Loucy (cell line): Measurements from ENCODE around the gene ATXN7L1.

Experiments
- H2AFZ ChIP-seq: fragments of 200-600 bp; sonication (generic); 2 replicates; pipeline ENCODE4 v1.6.0; 2016; ENCODE audit warnings: antibody characterized with exemption, mild to moderate bottlenecking, low read length, moderate library complexity
- H3F3A ChIP-seq: fragments of 200-600 bp; 2 replicates; pipeline ENCODE4 v1.6.0; 2016; ENCODE audit warnings: antibody characterized with exemption, low read depth, mild to moderate bottlenecking
- H3K27me3 ChIP-seq: fragments of 200-600 bp; sonication (generic); 2 replicates; pipeline ENCODE4 v1.6.1; 2014; ENCODE audit warnings: low read length, mild to moderate bottlenecking; ENCODE audit not compliant: insufficient read depth, poor library complexity, severe bottlenecking
- H3K36me3 ChIP-seq: fragments of 200-600 bp; sonication (generic); 2 replicates; pipeline ENCODE4 v1.6.1; 2016; ENCODE audit warnings: low read length; ENCODE audit not compliant: insufficient read depth
- H3K4me1 ChIP-seq: fragments of 200-600 bp; sonication (generic); 2 replicates; pipeline ENCODE4 v1.5.1; 2014; ENCODE audit warnings: low read length, mild to moderate bottlenecking; ENCODE audit not compliant: insufficient read depth, poor library complexity, severe bottlenecking
- H3K4me2 ChIP-seq: fragments of 200-600 bp; sonication (generic); 2 replicates; pipeline ENCODE4 v1.6.0; 2014; ENCODE audit warnings: antibody characterized with exemption, low read length, low read depth, mild to moderate bottlenecking; ENCODE audit not compliant: poor library complexity, severe bottlenecking
- H3K4me3 ChIP-seq: fragments of 200-600 bp; sonication (generic); 2 replicates; pipeline ENCODE4 v1.5.1; 2014; ENCODE audit warnings: low read length, mild to moderate bottlenecking, mixed read lengths; ENCODE audit not compliant: poor library complexity, severe bottlenecking
- H3K79me2 ChIP-seq: fragments of 200-600 bp; sonication (generic); 2 replicates; pipeline ENCODE4 v1.6.1; 2014; ENCODE audit warnings: low read length; ENCODE audit not compliant: insufficient read depth
- H3K9ac ChIP-seq: fragments of 200-600 bp; sonication (generic); 2 replicates; pipeline ENCODE4 v1.6.0; 2014; ENCODE audit warnings: mild to moderate bottlenecking, low read depth, low read length, moderate library complexity; ENCODE audit not compliant: poor library complexity, severe bottlenecking
- H3K9me2 ChIP-seq: fragments of 200-600 bp; sonication (generic); replicated peaks from 2 replicates; pipeline ENCODE4 v1.6.1; 2016; ENCODE audit warnings: low read depth, low read length, mixed read lengths
- H3K9me3 ChIP-seq: fragments of 200-600 bp; sonication (generic); 2 replicates; pipeline ENCODE4 v1.6.1; 2014; ENCODE audit warnings: mild to moderate bottlenecking, antibody characterized with exemption, low read length, low read depth; ENCODE audit not compliant: insufficient read depth
- H4K20me1 ChIP-seq: fragments of 200-600 bp; sonication (generic); 2 replicates; pipeline ENCODE4 v1.6.0; 2014; ENCODE audit warnings: antibody characterized with exemption, low read length, mild to moderate bottlenecking; ENCODE audit not compliant: insufficient read depth, poor library complexity, severe bottlenecking
- EZH2phosphoT487 ChIP-seq: fragments of 200-600 bp; IDR thresholded peaks from 2 replicates; pipeline ENCODE4 v1.6.1; 2018; ENCODE audit warnings: antibody characterized with exemption, mild to moderate bottlenecking, moderate library complexity, borderline replicate concordance
- TF ChIP-seq, protein P1 (sequence below): fragments of 200-600 bp; sonication (generic); conservative IDR thresholded peaks from 2 replicates; pipeline ENCODE4 v1.5.1; 2014; ENCODE audit warnings: mild to moderate bottlenecking, antibody characterized with exemption, low read length

Gene ATXN7L1

DNA sequence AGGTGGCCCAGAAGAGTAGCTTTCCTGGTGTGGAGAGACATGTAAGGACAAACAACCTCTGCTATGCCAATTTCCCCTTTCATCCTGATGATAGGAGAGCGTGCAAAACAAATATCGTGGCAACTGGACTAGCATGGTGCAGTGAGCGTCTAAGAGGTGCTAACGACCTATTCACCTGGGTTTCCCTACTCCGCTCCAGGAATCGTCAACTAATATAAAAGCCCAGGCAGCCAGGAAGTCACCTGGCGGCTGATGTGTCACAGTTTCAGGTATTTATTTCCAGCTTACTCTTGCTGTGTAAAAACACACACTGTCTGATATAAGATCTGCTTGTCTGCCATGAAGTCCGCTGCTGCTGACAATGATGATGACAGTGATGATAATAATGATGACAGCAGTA, 238.6 kb downstream of the ATXN7L1 start:
- Histone ChIP-seq H3K4me2 (no peak overlapping the region), H3F3A (no peaks in the 10 kb centered on the region), H3K9ac (no peak overlapping the region), H4K20me1 (no peaks in the 10 kb centered on the region), H2AFZ (no peak overlapping the region), H3K9me3 (no peaks in the 10 kb centered on the region), H3K36me3 (peaks cover 6% of the 10 kb centered on the region; the same call in 1 of the 2 replicates), H3K79me2 (no peaks in the 10 kb centered on the region), H3K4me3 (no peak overlapping the region), H3K4me1 (no peaks in the 10 kb centered on the region), H3K9me2 (no peaks in the 10 kb centered on the region), H3K27me3 (no peaks in the 10 kb centered on the region)
- TF ChIP-seq EZH2phosphoT487, result no peak
- TF ChIP-seq, protein P1, sequence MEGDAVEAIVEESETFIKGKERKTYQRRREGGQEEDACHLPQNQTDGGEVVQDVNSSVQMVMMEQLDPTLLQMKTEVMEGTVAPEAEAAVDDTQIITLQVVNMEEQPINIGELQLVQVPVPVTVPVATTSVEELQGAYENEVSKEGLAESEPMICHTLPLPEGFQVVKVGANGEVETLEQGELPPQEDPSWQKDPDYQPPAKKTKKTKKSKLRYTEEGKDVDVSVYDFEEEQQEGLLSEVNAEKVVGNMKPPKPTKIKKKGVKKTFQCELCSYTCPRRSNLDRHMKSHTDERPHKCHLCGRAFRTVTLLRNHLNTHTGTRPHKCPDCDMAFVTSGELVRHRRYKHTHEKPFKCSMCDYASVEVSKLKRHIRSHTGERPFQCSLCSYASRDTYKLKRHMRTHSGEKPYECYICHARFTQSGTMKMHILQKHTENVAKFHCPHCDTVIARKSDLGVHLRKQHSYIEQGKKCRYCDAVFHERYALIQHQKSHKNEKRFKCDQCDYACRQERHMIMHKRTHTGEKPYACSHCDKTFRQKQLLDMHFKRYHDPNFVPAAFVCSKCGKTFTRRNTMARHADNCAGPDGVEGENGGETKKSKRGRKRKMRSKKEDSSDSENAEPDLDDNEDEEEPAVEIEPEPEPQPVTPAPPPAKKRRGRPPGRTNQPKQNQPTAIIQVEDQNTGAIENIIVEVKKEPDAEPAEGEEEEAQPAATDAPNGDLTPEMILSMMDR, result no peak

DNA sequence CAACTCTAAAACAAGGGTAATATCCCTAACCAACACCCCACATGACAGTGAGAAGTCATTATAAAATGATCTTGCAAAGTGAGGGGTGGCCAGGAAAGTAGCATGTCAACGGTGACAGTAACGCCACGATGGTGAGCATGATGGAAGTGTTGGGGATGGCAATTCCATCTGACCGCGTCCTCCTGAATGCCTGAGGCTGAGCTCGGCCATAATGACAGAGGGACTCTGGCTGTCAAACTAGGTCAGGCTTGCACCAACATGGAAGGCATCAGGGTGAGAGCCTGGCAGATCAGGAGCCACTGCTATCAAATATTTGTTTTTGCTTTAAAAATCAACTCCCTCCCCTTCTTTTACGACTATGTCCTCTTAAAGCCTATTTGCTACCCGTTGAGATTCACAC, 239.4 kb downstream of the ATXN7L1 start:
- H3K27me3 ChIP-seq, result no peaks in the 10 kb centered on the region
- H3K4me2 ChIP-seq, result no peak overlapping the region

DNA sequence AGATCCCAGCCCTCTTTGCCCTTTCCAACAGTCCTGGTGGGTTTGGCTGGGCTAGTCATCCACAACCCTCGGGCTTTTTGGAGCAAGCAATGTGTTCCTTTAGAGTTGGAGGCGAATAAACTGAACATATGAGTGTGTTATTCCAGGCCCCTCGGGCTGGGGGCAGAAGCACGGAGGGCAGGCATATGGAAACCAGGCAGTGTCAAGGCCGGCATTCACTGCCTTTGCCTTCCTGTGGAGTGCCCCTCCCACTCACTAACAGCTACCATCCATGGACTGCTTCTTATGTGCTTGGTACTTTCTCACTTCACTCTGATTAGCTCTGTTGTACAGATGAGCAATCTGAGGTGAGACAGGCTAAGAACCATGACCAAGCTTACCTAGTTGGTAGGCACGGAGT, 241.2 kb downstream of the ATXN7L1 start:
- H3K36me3 ChIP-seq, result peaks cover 3% of the 10 kb centered on the region; the same call in 1 of the 2 replicates
- H3K9me3 ChIP-seq, result no peaks in the 10 kb centered on the region
- no peaks in the 10 kb centered on the region for H3K4me1 ChIP-seq
- H2AFZ ChIP-seq, result no peak overlapping the region
- H3K79me2 ChIP-seq, result no peaks in the 10 kb centered on the region
- H3K9me2 ChIP-seq, result no peaks in the 10 kb centered on the region
- TF ChIP-seq EZH2phosphoT487, result no peak
- H3K27me3 ChIP-seq, result no peaks in the 10 kb centered on the region
- H3K4me2 ChIP-seq, result no peak overlapping the region
- H3K9ac ChIP-seq, result no peak overlapping the region
- no peak overlapping the region for H3K4me3 ChIP-seq
- H4K20me1 ChIP-seq, result no peaks in the 10 kb centered on the region
- H3F3A ChIP-seq, result no peaks in the 10 kb centered on the region

More for the DNA sequence above, 239.4 kb downstream of the ATXN7L1 start:
- H3K9me2 ChIP-seq, result no peaks in the 10 kb centered on the region
- H3K9me3 ChIP-seq, result no peaks in the 10 kb centered on the region
- H3K4me3 ChIP-seq, result no peak overlapping the region
- H3K4me1 ChIP-seq, result no peaks in the 10 kb centered on the region
- no peaks in the 10 kb centered on the region for H4K20me1 ChIP-seq
- H3K9ac ChIP-seq, result no peak overlapping the region
- H3K79me2 ChIP-seq, result no peaks in the 10 kb centered on the region
- TF ChIP-seq EZH2phosphoT487, result no peak
- TF ChIP-seq, protein P1, result no peak
- peaks cover 4% of the 10 kb centered on the region; the same call in 1 of the 2 replicates for H3K36me3 ChIP-seq
- H3F3A ChIP-seq, result no peaks in the 10 kb centered on the region
- H2AFZ ChIP-seq, result no peak overlapping the region

DNA sequence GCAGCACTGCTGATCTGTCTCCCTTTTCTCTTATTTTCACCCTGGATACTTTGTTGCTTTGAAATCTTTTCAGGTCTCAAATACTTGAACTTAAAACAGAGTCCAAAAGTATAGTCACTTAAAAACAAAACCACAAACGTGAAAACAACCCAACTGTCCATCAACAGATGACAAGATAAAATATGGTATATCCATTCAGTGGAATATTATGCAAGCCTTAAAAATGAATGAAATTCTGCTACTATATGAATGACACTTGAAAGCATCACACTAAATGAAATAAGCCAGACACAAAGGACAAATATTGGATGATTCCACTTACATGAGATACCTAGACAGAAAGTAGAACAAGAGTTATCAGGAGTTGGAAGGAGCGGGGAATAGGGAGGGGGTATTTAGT, 250.4 kb downstream of the ATXN7L1 start:
- no peaks in the 10 kb centered on the region for H3K9me3 ChIP-seq
- no peak for TF ChIP-seq EZH2phosphoT487
- TF ChIP-seq, protein P1, result no peak
- H2AFZ ChIP-seq, result no peak overlapping the region
- no peaks in the 10 kb centered on the region for H3K79me2 ChIP-seq
- H3K4me2 ChIP-seq, result no peak overlapping the region
- H3F3A ChIP-seq, result no peaks in the 10 kb centered on the region
- no peaks in the 10 kb centered on the region for H3K9me2 ChIP-seq
- H3K36me3 ChIP-seq, result peaks cover 4% of the 10 kb centered on the region; the same call in 1 of the 2 replicates
- no peaks in the 10 kb centered on the region for H3K4me1 ChIP-seq
- H4K20me1 ChIP-seq, result no peaks in the 10 kb centered on the region
- no peaks in the 10 kb centered on the region for H3K27me3 ChIP-seq
- H3K4me3 ChIP-seq, result no peak overlapping the region
- no peak overlapping the region for H3K9ac ChIP-seq
